SK-N-SH (cell line): Measurements from ENCODE around the gene EGFLAM. TPM values are rescaled to one million over a fixed set of nuclear protein-coding genes. Genes with fewer than 3 reads are reported as not detected.

Experiments
- CTCF ChIA-PET: fragments of 300-600, 350-600 bp; formaldehyde crosslinking; extraction: SDS; loops from one replicate; lab custom pipeline; 2021; lab: Yijun Ruan, JAX
- POLR2A ChIA-PET: fragments of 350-600 bp; sonication (Branson Sonifier 250); formaldehyde crosslinking; extraction: SDS; loops from one replicate; lab custom pipeline; 2020; ENCODE audit warnings: antibody characterized with exemption, inconsistent platforms; lab: Yijun Ruan, JAX
- DNase-seq: peaks from one replicate; pipeline ENCODE4 v3.0.0; 2012
- H2AFZ ChIP-seq: fragments of 200-600 bp; sonication (generic); 2 replicates; pipeline ENCODE4 v1.8.1; 2016; ENCODE audit warnings: antibody characterized with exemption, mild to moderate bottlenecking, low read depth
- H3F3A ChIP-seq: fragments of 200-600 bp; sonication (generic); replicated peaks from 2 replicates; pipeline ENCODE3; 2016; ENCODE audit warnings: antibody characterized with exemption, mild to moderate bottlenecking; ENCODE audit not compliant: insufficient read depth
- H3K27ac ChIP-seq, 2 experiments: fragments of 200-500 bp in 1 of 2; fragments of 200-600 bp in 1 of 2; sonication (Bioruptor generic) in 1 of 2; sonication (generic), shearing (Covaris generic) in 1 of 2; 2 replicates each; pipeline versions ENCODE4 v1.5.1 to v1.6.1; 2014 to 2016; ENCODE audit warnings: low read depth in 2 of 2, inconsistent platforms in 1 of 2, low read length in 1 of 2, mild to moderate bottlenecking in 1 of 2, mixed read lengths in 1 of 2
- H3K27me3 ChIP-seq: fragments of 200-600 bp; sonication (generic), shearing (Covaris generic); 2 replicates; pipeline ENCODE4 v1.6.1; 2016; ENCODE audit warnings: mixed run types; ENCODE audit not compliant: insufficient read depth
- H3K36me3 ChIP-seq, 2 experiments: fragments of 200-500 bp in 1 of 2; fragments of 200-600 bp in 1 of 2; sonication (Bioruptor generic) in 1 of 2; sonication (generic) in 1 of 2; replicated peaks in 1 of 2; 2 replicates each; pipeline versions ENCODE3 to v1.5.1; 2014 to 2016; ENCODE audit warnings: low read length in 1 of 2, mild to moderate bottlenecking in 1 of 2; ENCODE audit not compliant: insufficient read depth in 2 of 2, control insufficient read depth in 1 of 2
- H3K4me1 ChIP-seq, 2 experiments: fragments of 200-500 bp in 1 of 2; fragments of 200-600 bp in 1 of 2; sonication (Bioruptor generic) in 1 of 2; sonication (generic), shearing (Covaris generic) in 1 of 2; 2 replicates each; pipeline versions ENCODE4 v1.5.1 to v1.6.1; 2014 to 2016; ENCODE audit warnings: low read depth in 1 of 2, low read length in 1 of 2, mixed run types in 1 of 2; ENCODE audit not compliant: insufficient read depth in 2 of 2, control insufficient read depth in 1 of 2
- H3K4me2 ChIP-seq: fragments of 200-600 bp; sonication (generic), shearing (Covaris generic); 2 replicates; pipeline ENCODE4 v1.6.1; 2017; ENCODE audit warnings: mixed run types
- H3K4me3 ChIP-seq, 2 experiments: fragments of 200-500 bp in 1 of 2; fragments of 200-600 bp in 1 of 2; sonication (Bioruptor generic) in 1 of 2; sonication (generic), shearing (Covaris generic) in 1 of 2; 2 replicates each; pipeline versions ENCODE4 v1.5.1 to v1.8.1; 2014 to 2016; ENCODE audit warnings: low read depth in 2 of 2, inconsistent platforms in 1 of 2, low read length in 1 of 2, mild to moderate bottlenecking in 1 of 2, mixed read lengths in 1 of 2, moderate library complexity in 1 of 2
- H3K79me2 ChIP-seq: fragments of 200-600 bp; sonication (generic); 2 replicates; pipeline ENCODE4 v1.8.1; 2017; ENCODE audit warnings: mild to moderate bottlenecking; ENCODE audit not compliant: insufficient read depth
- H3K9ac ChIP-seq: fragments of 200-600 bp; sonication (generic); 2 replicates; pipeline ENCODE4 v1.6.1; 2017; ENCODE audit warnings: mixed run types
- H3K9me2 ChIP-seq: fragments of 200-600 bp; sonication (generic); 2 replicates; pipeline ENCODE4 v1.6.1; 2017; ENCODE audit warnings: mixed run types
- H3K9me3 ChIP-seq: fragments of 200-600 bp; sonication (generic); 2 replicates; pipeline ENCODE4 v1.6.1; 2017; ENCODE audit warnings: mixed run types, mild to moderate bottlenecking, moderate library complexity
- H4K20me1 ChIP-seq: fragments of 200-600 bp; sonication (generic); 2 replicates; pipeline ENCODE4 v1.6.1; 2017; ENCODE audit warnings: mild to moderate bottlenecking, mixed run types; ENCODE audit not compliant: insufficient read depth
- CTCF ChIP-seq: fragments of 200-600 bp; sonication (generic); IDR thresholded peaks from 2 replicates; pipeline ENCODE4 v1.6.1; 2017; ENCODE audit warnings: antibody characterized with exemption, mild to moderate bottlenecking, moderate library complexity
- GATA2 ChIP-seq: sonication (generic); formaldehyde crosslinking; IDR thresholded peaks from 2 replicates; pipeline ENCODE4 v1.5.0; 2020; ENCODE audit warnings: mild to moderate bottlenecking, missing genetic modification reagents
- MAX ChIP-seq: IDR thresholded peaks from 2 replicates; pipeline ENCODE4 v1.4.0; 2012; ENCODE audit warnings: low read depth
- MEF2A ChIP-seq: IDR thresholded peaks from 2 replicates; pipeline ENCODE4 v1.4.0; 2012; ENCODE audit warnings: low read depth, borderline replicate concordance
- MXI1 ChIP-seq: IDR thresholded peaks from 2 replicates; pipeline ENCODE4 v1.6.1; 2012; ENCODE audit warnings: mild to moderate bottlenecking, low read depth, low read length, improper control_type of control experiment
- POLR2AphosphoS5 ChIP-seq: IDR thresholded peaks from 2 replicates; pipeline ENCODE4 v1.6.1; 2012; ENCODE audit warnings: low read depth, low read length
- REST ChIP-seq: IDR thresholded peaks from 2 replicates; pipeline ENCODE4 v1.6.1; 2012; ENCODE audit warnings: mild to moderate bottlenecking, low read depth, low read length, moderate library complexity
- USF1 ChIP-seq: IDR thresholded peaks from 2 replicates; pipeline ENCODE4 v1.4.0; 2012; ENCODE audit warnings: low read depth, borderline replicate concordance
- USF2 ChIP-seq: fragments of 150-350 bp; IDR thresholded peaks from 2 replicates; pipeline ENCODE4 v1.6.1; 2017; ENCODE audit warnings: antibody characterized with exemption, low read length, low read depth, borderline replicate concordance
- ZBTB33 ChIP-seq: IDR thresholded peaks from 2 replicates; pipeline ENCODE4 v1.4.0; 2012; ENCODE audit warnings: low read depth, borderline replicate concordance
- WGBS: methylation state at CpG from one replicate; pipeline ENCODE4 v1.1.6; 2017; ENCODE audit warnings: low lambda C conversion rate; 5-methylcytosine and 5-hydroxymethylcytosine counted together
- polyA plus RNA-seq, 3 experiments: library from polyadenylated mRNA; depleted of rRNA; stranded (reverse); fragments of >200 nt; gene quantifications; 2 replicates each; pipeline ENCODE4 v1.2.3, GENCODE V29; 2012

Gene EGFLAM
- polyA plus RNA-seq, 1 of the 3 experiments (the other 2 are of a cell fraction): 0.05 TPM

GRCh38 chr5:38210676-38211353 is 47.5 kb upstream of the EGFLAM start:
- no peak for DNase-seq
- Histone ChIP-seq H4K20me1 (no peaks in the 10 kb centered on the region), H3K27ac (no peak overlapping the region), H3K27me3 (no peaks in the 10 kb centered on the region), H3K4me2 (no peak overlapping the region), H3K36me3 (no peaks in the 10 kb centered on the region), H3K9me2 (no peaks in the 10 kb centered on the region), H3K4me3 (no peak overlapping the region), H2AFZ (no peak overlapping the region), H3K4me1 (peaks cover 0 to 6% of the 10 kb centered on the region in 2 experiments; a peak in 2 of 4 replicates), H3F3A (no peaks in the 10 kb centered on the region), H3K9ac (no peak overlapping the region), H3K9me3 (no peaks in the 10 kb centered on the region), H3K79me2 (no peaks in the 10 kb centered on the region)
- WGBS: 34% methylated on average over 8 of the region's 8 CpGs
- ChIA-PET POLR2A (no interaction called here), CTCF (interaction anchor here (0.6 to 4.5 kb wide), 8 partner anchors 17 to 600 kb away, joined by 3 to 36 read pairs (median 6); no protein-coding TSS in a partner anchor)
- TF ChIP-seq USF2 (no peak), REST (peak; percentile 85)

GRCh38 chr5:38211354-38211710 is 47.0 kb upstream of the EGFLAM start:
- no peaks in the 10 kb centered on the region for H3F3A ChIP-seq
- no peak overlapping the region for H3K9ac ChIP-seq
- H3K36me3 ChIP-seq: no peaks in the 10 kb centered on the region
- ChIA-PET POLR2A (no interaction called here), CTCF (interaction anchor here (0.6 to 4.5 kb wide), 7 partner anchors 18 to 339 kb away, joined by 3 to 36 read pairs (median 5); no protein-coding TSS in a partner anchor)
- no peaks in the 10 kb centered on the region for H4K20me1 ChIP-seq
- DNase-seq: no peak
- no peaks in the 10 kb centered on the region for H3K27me3 ChIP-seq
- no peak overlapping the region for H2AFZ ChIP-seq
- no peaks in the 10 kb centered on the region for H3K9me3 ChIP-seq
- no peak overlapping the region for H3K4me3 ChIP-seq
- WGBS: 3% methylated on average over 6 of the region's 6 CpGs
- peaks cover 0 to 6% of the 10 kb centered on the region in 2 experiments; a peak in 2 of 4 replicates for H3K4me1 ChIP-seq
- no peaks in the 10 kb centered on the region for H3K79me2 ChIP-seq
- no peak overlapping the region for H3K4me2 ChIP-seq
- no peak overlapping the region for H3K27ac ChIP-seq
- no peaks in the 10 kb centered on the region for H3K9me2 ChIP-seq
- TF ChIP-seq MXI1 (no peak), POLR2AphosphoS5 (no peak), USF1 (no peak), GATA2 (CRISPR knock-in tag) (peak; percentile 71), MEF2A (no peak), ZBTB33 (no peak), REST (no peak), CTCF (no peak), MAX (no peak)
